Mucosa of descending colon (tissue), 3 donors: Measurements from ENCODE around the gene SYNE3. TPM values are rescaled to one million over a fixed set of nuclear protein-coding genes. Genes with fewer than 3 reads are reported as not detected.

ENCODE experiments used
- ATAC-seq: fragments of 200-7000 bp; cut with Tn5 transposase; one replicate; pipeline ENCODE4 v1.9.1; 2020; ENCODE audit warnings: mild to moderate bottlenecking, moderate library complexity
- DNase-seq, 3 donors: peaks; one replicate each; pipeline ENCODE4 v3.0.0-alpha.2; 2020
- H3K36me3 ChIP-seq: fragments of 200-600 bp; one replicate; pipeline ENCODE4 v1.8.0; 2021; ENCODE audit warnings: low read depth, mild to moderate bottlenecking
- H3K4me1 ChIP-seq: fragments of 200-600 bp; one replicate; pipeline ENCODE4 v1.8.0; 2021; ENCODE audit warnings: low read depth, mild to moderate bottlenecking
- H3K4me3 ChIP-seq: fragments of 200-600 bp; one replicate; pipeline ENCODE4 v1.8.0; 2021; ENCODE audit warnings: mild to moderate bottlenecking
- H3K9me3 ChIP-seq: fragments of 200-600 bp; one replicate; pipeline ENCODE4 v1.8.0; 2021; ENCODE audit warnings: mild to moderate bottlenecking
- intact Hi-C, 2 donors: fragments of 100-400 bp; cut with DNase I in 1 of 2; cut with micrococcal nuclease in 1 of 2; formaldehyde crosslinking; loops; one replicate each; pipeline versions ENCODE4 v1.11.0 to v1.11.1; 2022; cut with DNase I, micrococcal nuclease
- total RNA-seq, 3 donors: library from RNA; stranded (reverse); fragmentation: NEBNext Ultra II Directional in 2 of 3; extraction: Animal tissue kit (Norgen Biotek cat#: 25700) in 2 of 3; gene quantifications; one replicate each; pipeline versions ENCODE4 v1.2.1 to v1.2.4, GENCODE V29; 2021 to 2023
- TF ChIP-seq, protein P1 (sequence below): fragments of 200-600 bp; IDR thresholded peaks from one replicate; pipeline ENCODE4 v1.8.0; 2022; ENCODE audit warnings: antibody characterized with exemption, mild to moderate bottlenecking
- donor health status: DM: no; HTN: no; CAD: no; lungs with moderate emphysema.
- donor health status: DM: no; HTN: no; CAD: no.
- donor health status: DM: no; HTN: yes; CAD: no.

SYNE3 gene
- total RNA-seq, 3 donors from 2014 or later = 13.8 to 16.4 (median 13.9) TPM

DNA sequence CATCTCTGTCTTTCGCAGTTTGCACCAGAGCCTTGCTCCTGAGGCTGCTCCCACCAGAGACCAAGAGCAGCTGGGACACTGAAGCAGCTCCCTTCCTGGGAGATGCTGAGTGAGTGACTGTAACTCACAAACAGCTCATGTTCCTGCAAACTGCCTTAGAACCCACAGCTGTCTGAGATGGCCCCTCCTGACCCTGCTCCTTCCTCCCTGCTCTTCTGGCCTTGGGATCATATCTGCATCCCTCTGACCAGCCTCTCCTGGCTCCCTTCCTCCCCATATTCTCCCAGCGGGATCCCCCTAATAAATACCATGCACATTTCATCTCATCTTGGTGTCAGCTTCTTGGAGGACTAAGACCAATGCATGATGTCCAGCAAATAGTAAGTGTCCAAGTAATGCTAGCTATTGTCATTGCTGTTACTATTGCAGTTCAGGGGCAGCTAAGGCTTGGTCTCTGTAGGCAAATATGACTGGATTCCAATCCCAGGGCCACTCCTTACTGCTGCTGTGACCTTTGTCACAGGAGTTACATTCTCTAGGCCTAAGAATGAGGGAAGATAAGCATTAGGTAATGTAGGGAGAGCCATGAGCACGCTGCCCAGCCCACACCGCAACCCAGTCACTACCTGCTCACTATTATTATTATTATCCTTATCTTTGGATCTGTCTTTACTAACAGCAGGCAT is 47.9 kb downstream of the SYNE3 start:
- DNase-seq (peak; percentile 59 to 87 (median 63)), ATAC-seq (peak; percentile 95)
- intact Hi-C loops = no loop called here
- Histone ChIP-seq H3K9me3 (no peaks in the 10 kb centered on the region), H3K4me3 (no peak overlapping the region), H3K36me3 (no peaks in the 10 kb centered on the region), H3K4me1 (peaks cover 26% of the 10 kb centered on the region)
- TF ChIP-seq, protein P1, sequence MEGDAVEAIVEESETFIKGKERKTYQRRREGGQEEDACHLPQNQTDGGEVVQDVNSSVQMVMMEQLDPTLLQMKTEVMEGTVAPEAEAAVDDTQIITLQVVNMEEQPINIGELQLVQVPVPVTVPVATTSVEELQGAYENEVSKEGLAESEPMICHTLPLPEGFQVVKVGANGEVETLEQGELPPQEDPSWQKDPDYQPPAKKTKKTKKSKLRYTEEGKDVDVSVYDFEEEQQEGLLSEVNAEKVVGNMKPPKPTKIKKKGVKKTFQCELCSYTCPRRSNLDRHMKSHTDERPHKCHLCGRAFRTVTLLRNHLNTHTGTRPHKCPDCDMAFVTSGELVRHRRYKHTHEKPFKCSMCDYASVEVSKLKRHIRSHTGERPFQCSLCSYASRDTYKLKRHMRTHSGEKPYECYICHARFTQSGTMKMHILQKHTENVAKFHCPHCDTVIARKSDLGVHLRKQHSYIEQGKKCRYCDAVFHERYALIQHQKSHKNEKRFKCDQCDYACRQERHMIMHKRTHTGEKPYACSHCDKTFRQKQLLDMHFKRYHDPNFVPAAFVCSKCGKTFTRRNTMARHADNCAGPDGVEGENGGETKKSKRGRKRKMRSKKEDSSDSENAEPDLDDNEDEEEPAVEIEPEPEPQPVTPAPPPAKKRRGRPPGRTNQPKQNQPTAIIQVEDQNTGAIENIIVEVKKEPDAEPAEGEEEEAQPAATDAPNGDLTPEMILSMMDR = no peak

DNA sequence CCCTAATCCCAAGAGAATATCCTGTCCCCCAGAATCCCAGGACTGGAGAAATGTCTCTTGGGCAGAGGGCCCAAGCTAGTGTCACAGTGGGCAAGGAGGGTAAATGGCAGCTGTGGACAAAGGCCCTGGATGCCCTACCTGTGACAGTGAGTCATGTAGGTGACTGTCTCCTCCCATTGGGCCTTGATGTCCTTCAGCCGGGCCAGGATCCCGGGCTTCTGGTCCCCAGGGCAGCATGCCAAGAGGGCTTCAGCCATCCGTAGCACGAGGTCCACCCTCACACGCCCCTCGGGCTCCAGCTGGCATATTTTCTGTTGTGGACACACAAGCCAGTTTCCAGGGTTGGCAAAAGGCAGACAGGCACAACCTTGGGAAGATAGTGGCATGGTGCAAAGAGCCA is 48.8 kb downstream of the SYNE3 start:
- TF ChIP-seq, protein P1 = no peak
- intact Hi-C loops = no loop called here
- ATAC-seq (peak; percentile 10), DNase-seq (peak in 1 of 3 donors; percentile 55)
- H3K36me3 ChIP-seq = no peaks in the 10 kb centered on the region
- no peak overlapping the region for H3K4me3 ChIP-seq
- no peaks in the 10 kb centered on the region for H3K9me3 ChIP-seq
- peaks cover 33% of the 10 kb centered on the region for H3K4me1 ChIP-seq

DNA sequence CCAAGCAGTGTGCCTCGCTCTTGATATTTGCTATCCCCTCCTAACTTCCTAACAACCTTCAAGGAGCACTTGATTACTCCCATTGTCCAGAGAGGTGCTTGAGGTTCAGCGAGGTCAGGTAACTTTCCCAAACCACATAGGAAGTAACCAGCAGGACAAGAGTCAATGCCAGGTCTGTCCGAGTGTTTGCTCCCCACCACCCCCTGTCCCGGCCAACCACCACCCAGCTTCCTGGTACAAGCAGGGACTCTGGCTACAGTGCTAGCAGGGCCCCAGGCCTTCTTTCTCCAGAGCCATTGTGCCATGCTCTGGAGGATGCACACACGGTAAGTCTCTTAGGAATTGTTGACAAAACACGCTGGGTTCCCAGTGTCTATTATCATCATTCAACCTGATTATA is 49.2 kb downstream of the SYNE3 start:
- DNase-seq (peak in 1 of 3 donors; percentile 24), ATAC-seq (no peak)
- TF ChIP-seq, protein P1 = no peak
- peaks cover 33% of the 10 kb centered on the region for H3K4me1 ChIP-seq
- H3K36me3 ChIP-seq = no peaks in the 10 kb centered on the region
- H3K9me3 ChIP-seq = no peaks in the 10 kb centered on the region
- intact Hi-C loops = no loop called here
- H3K4me3 ChIP-seq = no peak overlapping the region

Other genes with a start within 250 kb of the SYNE3 start
- 100 to 1,000 TPM in 2 of 3 donors, 10 to 100 TPM in 1; 73.7 to 200 (median 132) TPM for gene CLMN, start 196.7 kb downstream of the SYNE3 start, total RNA-seq
- 10 to 100 TPM; 43.9 to 45.8 (median 45.4) TPM for gene GLRX5, start 18.4 kb upstream of the SYNE3 start, total RNA-seq
- not detected for gene TCL1B, start 169.8 kb upstream of the SYNE3 start, total RNA-seq
- under 1 TPM in 1 of 3 donors, not detected in 2; 0.31 TPM for gene TCL1A, start 197.5 kb upstream of the SYNE3 start, total RNA-seq